CD14-positive monocyte (primary cell): ENCODE results near the gene BMP15. TPM values are rescaled to one million over a fixed set of nuclear protein-coding genes. Genes with fewer than 3 reads are reported as not detected.

ENCODE experiments used
- DNase-seq, 3 donors: peaks; one replicate each; pipeline ENCODE4 v3.0.0-alpha.2; 2011 to 2022
- H2AFZ ChIP-seq: 2 replicates; pipeline ENCODE4 v1.6.0; 2012; ENCODE audit warnings: mild to moderate bottlenecking, low read depth, low read length, inconsistent platforms; ENCODE audit not compliant: insufficient read depth, poor library complexity, severe bottlenecking
- H3K27ac ChIP-seq, 2 donors: 1 replicate in 1 of 2; 2 replicates in 1 of 2; pipeline ENCODE4 v1.5.1; 2012 to 2013; ENCODE audit warnings: low read length in 2 of 2, control low read depth in 1 of 2, inconsistent platforms in 1 of 2, low read depth in 1 of 2, mild to moderate bottlenecking in 1 of 2
- H3K27me3 ChIP-seq, 2 donors: one replicate each; pipeline versions ENCODE4 v1.6.0 to v1.6.1; 2011 to 2013; ENCODE audit warnings: low read length in 2 of 2; ENCODE audit not compliant: control insufficient read depth in 2 of 2, insufficient read depth in 2 of 2
- H3K36me3 ChIP-seq, 2 donors: replicated peaks in 1 of 2; 1 replicate in 1 of 2; 2 replicates in 1 of 2; pipeline versions ENCODE4 v1.5.1 to v1.6.1; 2012 to 2013; ENCODE audit warnings: low read length in 2 of 2, control low read depth in 1 of 2, inconsistent platforms in 1 of 2, mild to moderate bottlenecking in 1 of 2; ENCODE audit not compliant: insufficient read depth in 2 of 2, control insufficient read depth in 1 of 2
- H3K4me1 ChIP-seq, 2 donors: 1 replicate in 1 of 2; 2 replicates in 1 of 2; pipeline versions ENCODE4 v1.5.1 to v1.6.1; 2012 to 2013; ENCODE audit warnings: low read length in 2 of 2, control low read depth in 1 of 2, inconsistent platforms in 1 of 2, mild to moderate bottlenecking in 1 of 2, moderate library complexity in 1 of 2; ENCODE audit not compliant: insufficient read depth in 2 of 2, control insufficient read depth in 1 of 2
- H3K4me2 ChIP-seq: replicated peaks from 2 replicates; pipeline ENCODE3; 2012; ENCODE audit warnings: low read length, moderate library complexity, mild to moderate bottlenecking; ENCODE audit not compliant: poor library complexity, severe bottlenecking; ENCODE audit errors: extremely low read depth
- H3K4me3 ChIP-seq, 3 experiments: fragments of 200-600 bp in 1 of 3; sonication (generic) in 1 of 3; replicated peaks in 1 of 3; 1 replicate in 2 of 3; 2 replicates in 1 of 3; pipeline ENCODE4 v1.5.1; 2011 to 2013; ENCODE audit warnings: low read length in 3 of 3, mild to moderate bottlenecking in 3 of 3, control low read depth in 2 of 3, low read depth in 2 of 3, inconsistent platforms in 1 of 3, moderate library complexity in 1 of 3
- H3K79me2 ChIP-seq: 2 replicates; pipeline ENCODE4 v1.6.0; 2012; ENCODE audit warnings: mild to moderate bottlenecking, control low read depth, inconsistent platforms, low read length, moderate library complexity; ENCODE audit not compliant: insufficient read depth
- H3K9ac ChIP-seq: 2 replicates; pipeline ENCODE4 v1.6.0; 2017; ENCODE audit warnings: low read length, mild to moderate bottlenecking; ENCODE audit not compliant: insufficient read depth, poor library complexity, severe bottlenecking
- H3K9me3 ChIP-seq, 2 donors: replicated peaks in 1 of 2; 1 replicate in 1 of 2; 2 replicates in 1 of 2; pipeline versions ENCODE4 v1.5.1 to v1.6.1; 2012 to 2013; ENCODE audit warnings: low read length in 2 of 2, control low read depth in 1 of 2; ENCODE audit not compliant: control insufficient read depth in 1 of 2, insufficient read depth in 1 of 2
- H4K20me1 ChIP-seq: 2 replicates; pipeline ENCODE4 v1.6.0; 2012; ENCODE audit warnings: mild to moderate bottlenecking, low read length, control low read depth, moderate library complexity; ENCODE audit not compliant: insufficient read depth
- H3K27ac Mint-ChIP-seq, 7 donors: one replicate each; pipeline ENCODE4 v1.8.0; 2020; ENCODE audit warnings: mild to moderate bottlenecking in 7 of 7, mixed read lengths in 7 of 7, moderate library complexity in 6 of 7, inconsistent platforms in 2 of 7
- H3K27me3 Mint-ChIP-seq, 3 donors: one replicate each; pipeline ENCODE4 v1.8.0; 2021 to 2022; ENCODE audit warnings: low read depth in 3 of 3, mild to moderate bottlenecking in 3 of 3, mixed read lengths in 3 of 3, moderate library complexity in 3 of 3, inconsistent platforms in 1 of 3
- H3K36me3 Mint-ChIP-seq, 2 donors: one replicate each; pipeline ENCODE4 v1.8.0; 2020; ENCODE audit warnings: mixed read lengths in 2 of 2, inconsistent platforms in 1 of 2, mild to moderate bottlenecking in 1 of 2
- H3K4me1 Mint-ChIP-seq: one replicate; pipeline ENCODE4 v1.8.0; 2020; ENCODE audit warnings: mild to moderate bottlenecking, mixed read lengths
- H3K4me3 Mint-ChIP-seq, 2 donors: one replicate each; pipeline ENCODE4 v1.8.0; 2020; ENCODE audit warnings: mild to moderate bottlenecking in 2 of 2, mixed read lengths in 2 of 2, moderate library complexity in 1 of 2
- H3K9me3 Mint-ChIP-seq, 7 donors: one replicate each; pipeline ENCODE4 v1.8.0; 2020 to 2022; ENCODE audit warnings: mixed read lengths in 7 of 7, mild to moderate bottlenecking in 6 of 7, moderate library complexity in 6 of 7, inconsistent platforms in 2 of 7
- CTCF ChIP-seq: fragments of 200-600 bp; IDR thresholded peaks from one replicate; pipeline ENCODE4 v1.8.0; 2022; ENCODE audit warnings: antibody characterized with exemption, mild to moderate bottlenecking
- WGBS: methylation state at CpG from one replicate; pipeline ENCODE4 v1.1.5; 2013; ENCODE audit warnings: missing lambda C conversion rate; ENCODE audit not compliant: insufficient coverage; 5-methylcytosine and 5-hydroxymethylcytosine counted together
- intact Hi-C, 2 donors: fragments of 100-400 bp; cut with micrococcal nuclease; formaldehyde crosslinking; loops; one replicate each; pipeline versions ENCODE4 v1.15.0 to v1.15.1; 2023
- polyA plus RNA-seq, 3 donors: library from polyadenylated mRNA; depleted of rRNA in 1 of 3; unstranded in 2 of 3; stranded (reverse) in 1 of 3; fragments of 300-500 nt in 2 of 3; fragments of >200 nt in 1 of 3; fragmentation: Illumina TruSeq in 2 of 3; gene quantifications; 1 replicate in 2 of 3; 2 replicates in 1 of 3; pipeline ENCODE4 v1.2.3, GENCODE V29; 2012 to 2021

The BMP15 gene
- polyA plus RNA-seq, 3 donors = not detected

DNA sequence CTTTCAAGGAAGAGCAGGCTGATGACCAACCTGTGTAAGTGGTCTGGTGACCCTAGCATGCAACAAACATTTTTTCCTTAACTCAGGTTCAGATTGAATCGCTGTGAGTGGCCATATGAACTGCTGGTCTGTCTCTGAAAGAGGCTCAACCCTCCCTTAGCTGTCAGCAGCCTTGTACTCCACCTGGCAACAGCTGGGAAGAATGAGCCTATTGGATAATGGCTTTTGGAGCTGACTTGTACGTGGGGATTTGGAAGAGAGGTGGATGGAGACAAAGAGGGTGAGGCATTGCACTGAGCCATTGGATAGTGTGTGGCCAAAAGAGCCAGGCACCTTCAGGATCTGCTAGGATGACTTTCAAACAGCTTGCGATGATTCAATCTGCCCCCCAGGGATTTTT, 35.7 kb upstream of the BMP15 start:
- DNase-seq = no peak
- no peak overlapping the region for H2AFZ ChIP-seq
- no peaks in the 10 kb centered on the region for H3K9me3 ChIP-seq
- peaks cover 1 to 6% (median 2%) of the 10 kb centered on the region in 3 donors for H3K27me3 Mint-ChIP-seq
- no peaks in the 10 kb centered on the region for H3K4me1 ChIP-seq
- H3K4me3 Mint-ChIP-seq = no peak overlapping the region
- no CpG with 5 or more reads among the region's 3 CpGs for WGBS
- intact Hi-C loops = no loop called here
- no peaks in the 10 kb centered on the region for H3K36me3 ChIP-seq
- no peak overlapping the region for H3K4me3 ChIP-seq
- H3K9me3 Mint-ChIP-seq = no peaks in the 10 kb centered on the region
- TF ChIP-seq CTCF = no peak
- H3K4me2 ChIP-seq = no peak overlapping the region
- no peaks in the 10 kb centered on the region for H3K4me1 Mint-ChIP-seq
- no peaks in the 10 kb centered on the region for H3K27me3 ChIP-seq
- no peaks in the 10 kb centered on the region for H4K20me1 ChIP-seq
- H3K36me3 Mint-ChIP-seq = no peaks in the 10 kb centered on the region
- H3K9ac ChIP-seq = no peak overlapping the region
- no peak overlapping the region for H3K27ac Mint-ChIP-seq
- no peaks in the 10 kb centered on the region for H3K79me2 ChIP-seq
- H3K27ac ChIP-seq = no peak overlapping the region

- Mint-ChIP-seq H3K27ac (no peak overlapping the region), H3K4me3 (no peak overlapping the region), H3K36me3 (no peaks in the 10 kb centered on the region), H3K27me3 (peaks cover 0 to 7% (median 1%) of the 10 kb centered on the region in 3 donors), H3K4me1 (peaks cover 2% of the 10 kb centered on the region), H3K9me3 (no peaks in the 10 kb centered on the region)
- Histone ChIP-seq H2AFZ (no peak overlapping the region), H3K9ac (no peak overlapping the region), H3K36me3 (no peaks in the 10 kb centered on the region), H3K4me3 (no peak overlapping the region), H3K9me3 (no peaks in the 10 kb centered on the region), H3K4me1 (no peaks in the 10 kb centered on the region), H3K4me2 (no peak overlapping the region), H4K20me1 (no peaks in the 10 kb centered on the region), H3K79me2 (no peaks in the 10 kb centered on the region), H3K27me3 (no peaks in the 10 kb centered on the region), H3K27ac (no peak overlapping the region)
- TF ChIP-seq CTCF = no peak
- WGBS = no CpG with 5 or more reads among the region's 4 CpGs
- DNase-seq = no peak
- intact Hi-C loops = no loop called here
These were observed 34.0 kb upstream of the BMP15 start for GRCh38 chrX:50876551-50876950.
